Amniotic stem cell (primary cell): Measurements from ENCODE around the gene ZDHHC7.
A peak's percentile ranks its signal among the peaks of the same experiment; 100 is the strongest.
"Not testable (repeated sequence)": the region's sequence is repeated elsewhere in the genome, so short reads cannot be mapped to it uniquely, and the experiment has no call there.

ENCODE experiments used
- DNase-seq: peaks from one replicate; lab custom pipeline; 2025; lab: John Stamatoyannopoulos, UW

Gene ZDHHC7, protein sequence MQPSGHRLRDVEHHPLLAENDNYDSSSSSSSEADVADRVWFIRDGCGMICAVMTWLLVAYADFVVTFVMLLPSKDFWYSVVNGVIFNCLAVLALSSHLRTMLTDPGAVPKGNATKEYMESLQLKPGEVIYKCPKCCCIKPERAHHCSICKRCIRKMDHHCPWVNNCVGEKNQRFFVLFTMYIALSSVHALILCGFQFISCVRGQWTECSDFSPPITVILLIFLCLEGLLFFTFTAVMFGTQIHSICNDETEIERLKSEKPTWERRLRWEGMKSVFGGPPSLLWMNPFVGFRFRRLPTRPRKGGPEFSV

GRCh38 chr16:85010931-85011845, at the start of gene ZDHHC7:
ZDHHC7 (minus strand) TSS chr16:85011535; CDS start chr16:84990618, 20,917 bp downstream.
- peak; percentile 77 for DNase-seq

- DNase-seq: no peak
Observed at GRCh38 chr16:85058909-85059308, 47.6 kb upstream of the ZDHHC7 start.

- DNase-seq: no peak
Observed at GRCh38 chr16:85057948-85058347, 46.6 kb upstream of the ZDHHC7 start.

DNA sequence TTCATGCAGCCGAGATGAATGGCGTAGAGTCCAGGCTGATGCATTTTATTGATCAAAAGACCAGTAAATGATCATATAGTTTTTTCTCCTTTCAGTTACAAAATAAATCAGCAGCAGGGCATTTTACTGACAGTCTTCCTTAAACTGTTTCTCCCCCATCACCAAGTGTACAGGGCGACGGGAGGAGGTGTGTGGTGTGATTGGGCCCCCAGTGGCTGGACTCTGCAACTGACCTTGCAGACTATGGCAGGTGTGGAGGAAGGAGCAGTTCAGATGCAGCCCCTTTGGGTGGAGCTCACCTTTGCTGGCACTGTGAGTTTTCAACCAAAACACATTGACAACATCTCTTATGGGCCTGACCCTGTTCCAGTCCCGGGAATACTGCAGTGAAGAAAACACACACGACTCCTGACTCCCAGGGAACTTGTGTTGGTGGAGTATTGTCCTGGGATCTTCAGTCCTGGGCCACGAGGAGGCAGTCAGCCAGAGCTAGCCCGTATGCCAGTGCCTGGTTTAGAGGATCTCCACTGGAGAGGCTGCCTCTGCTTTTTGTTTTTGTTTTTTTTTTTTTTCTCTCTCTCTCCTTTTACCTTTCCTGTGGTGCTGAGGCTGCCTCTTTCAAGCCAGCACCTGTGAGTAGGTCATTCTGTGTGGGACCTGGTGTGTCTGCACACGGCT, 46.0 kb upstream of the ZDHHC7 start:
- DNase-seq: no peak

DNA sequence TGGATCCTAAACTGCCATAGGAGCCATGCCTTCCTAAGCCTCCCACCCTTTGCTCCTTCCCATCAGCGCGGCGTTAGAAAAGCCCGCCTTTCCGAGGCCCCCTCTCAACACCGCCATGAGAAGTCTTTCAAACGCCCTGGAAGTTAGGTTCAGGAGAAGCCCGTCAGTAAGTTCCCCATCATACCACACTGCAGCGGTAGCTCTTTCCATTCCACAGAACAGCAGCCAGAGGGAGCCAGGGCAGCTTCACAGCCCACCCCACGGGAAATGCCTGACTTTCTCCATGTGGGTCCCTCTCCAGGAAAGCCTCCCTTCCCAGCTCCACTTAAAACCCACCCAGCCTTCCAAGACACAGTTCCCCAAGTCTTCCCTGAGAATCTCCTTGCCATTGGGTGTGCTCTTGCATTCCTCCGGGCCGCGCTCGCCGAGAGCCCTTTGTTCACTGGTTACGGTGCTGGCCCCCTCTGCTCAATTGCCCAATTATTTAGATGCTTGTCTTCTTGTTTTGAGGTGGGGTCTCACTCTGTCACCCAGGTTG, 44.9 kb upstream of the ZDHHC7 start:
- DNase-seq: no peak

DNA sequence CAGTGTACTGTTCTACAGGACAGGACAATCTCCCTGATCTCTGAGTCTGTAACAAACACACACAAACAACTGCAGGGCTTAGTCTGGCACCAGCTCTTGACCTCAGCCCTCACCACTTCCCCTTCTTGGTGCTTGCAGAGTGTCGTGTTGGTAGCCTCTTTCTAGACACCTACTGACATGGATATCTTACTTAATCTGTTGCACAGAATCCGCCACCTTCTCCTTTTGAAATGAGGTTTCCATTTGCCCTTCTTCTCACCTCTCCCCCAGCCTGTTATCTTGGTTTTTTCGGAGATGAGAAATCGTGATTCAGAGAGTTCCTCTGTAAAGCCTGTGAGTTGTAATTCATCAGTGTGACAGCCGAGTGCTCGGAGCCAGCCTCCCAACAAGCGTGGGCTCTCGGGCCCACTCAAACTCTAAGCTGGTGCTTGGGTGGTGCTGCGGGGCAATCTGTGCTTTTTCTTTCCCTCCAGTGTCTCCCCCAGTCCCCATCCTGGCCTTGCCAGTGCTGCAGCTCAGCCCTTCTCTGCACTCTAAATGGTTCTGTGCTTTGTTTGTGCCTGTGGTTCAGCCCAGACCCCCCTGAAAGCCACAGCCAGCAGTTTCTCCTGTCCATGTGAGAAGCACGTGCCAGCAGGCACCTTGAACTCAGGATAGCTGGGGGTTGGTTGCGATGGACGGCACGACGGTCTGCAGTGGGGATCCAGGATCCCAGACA, 44.3 kb upstream of the ZDHHC7 start:
- DNase-seq: no peak

DNA sequence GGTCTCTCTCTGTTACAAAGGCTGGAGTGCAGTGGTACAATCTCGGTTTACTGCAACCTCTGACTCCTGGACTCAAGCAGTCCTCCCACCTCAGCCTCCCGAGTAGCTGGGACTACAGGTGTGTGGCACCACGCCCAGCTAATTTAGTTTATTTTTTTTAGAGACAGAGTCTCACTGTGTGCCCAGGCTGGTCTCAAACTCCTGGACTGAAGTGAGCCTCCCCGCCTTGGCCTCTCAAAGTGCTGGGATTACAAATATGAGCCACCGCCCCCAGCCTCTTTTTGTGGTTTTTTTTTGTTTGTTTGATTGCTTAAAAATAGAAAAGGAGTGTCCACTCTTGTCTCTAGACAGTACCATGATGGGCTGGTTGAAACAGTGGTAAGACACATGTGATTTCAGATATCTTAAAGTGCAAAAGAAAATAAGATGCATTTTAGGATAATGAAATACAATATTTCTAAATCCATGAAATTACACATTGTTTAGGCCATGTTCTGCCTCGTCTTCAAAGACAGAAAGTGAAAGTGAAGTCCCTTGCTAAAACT, 43.7 kb upstream of the ZDHHC7 start:
- DNase-seq: no peak

DNA sequence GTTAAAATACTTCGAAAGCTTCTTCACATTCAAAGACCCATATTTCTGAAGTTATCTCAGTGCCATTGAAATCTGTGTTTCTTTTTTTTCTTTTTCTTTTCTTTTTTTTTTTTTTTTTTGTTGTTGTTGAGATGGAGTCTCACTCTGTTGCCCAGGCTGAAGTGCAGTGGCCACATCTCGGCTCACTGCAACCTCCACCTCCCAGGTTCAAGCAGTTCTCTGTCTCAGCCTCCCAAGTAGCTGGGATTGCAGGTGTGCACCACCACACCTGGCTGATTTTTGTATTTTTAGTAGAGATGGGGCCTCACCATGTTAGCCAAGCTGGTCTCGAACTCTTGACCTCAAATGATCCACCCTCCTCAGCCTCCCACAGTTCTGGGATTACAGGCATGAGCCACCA, 43.0 kb upstream of the ZDHHC7 start:
- DNase-seq: not testable (repeated sequence)

- no peak for DNase-seq
Observed at GRCh38 chr16:85052536-85052935, 41.2 kb upstream of the ZDHHC7 start.

DNA sequence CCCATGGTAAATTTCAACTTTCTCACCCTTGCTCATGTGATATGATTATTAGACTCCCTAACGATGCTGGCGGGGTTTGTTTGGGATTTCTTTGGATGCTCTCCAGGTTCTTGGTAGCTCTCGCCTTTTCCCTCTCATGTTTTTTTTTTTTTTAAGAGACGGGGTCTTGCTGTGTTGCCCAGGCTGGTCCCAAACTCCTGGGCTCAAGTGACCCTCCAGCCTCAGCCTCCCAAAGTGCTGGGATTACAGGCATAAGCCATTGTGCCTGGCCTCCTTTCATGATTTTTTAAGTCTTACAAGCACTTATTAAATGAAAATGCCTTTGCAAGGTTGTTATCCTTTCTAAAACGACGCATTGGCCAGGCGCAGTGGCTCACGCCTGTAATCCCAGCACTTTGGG, 40.3 kb upstream of the ZDHHC7 start:
- no peak for DNase-seq

GRCh38 chr16:85051067-85051581, 39.8 kb upstream of the ZDHHC7 start:
- no peak for DNase-seq

DNA sequence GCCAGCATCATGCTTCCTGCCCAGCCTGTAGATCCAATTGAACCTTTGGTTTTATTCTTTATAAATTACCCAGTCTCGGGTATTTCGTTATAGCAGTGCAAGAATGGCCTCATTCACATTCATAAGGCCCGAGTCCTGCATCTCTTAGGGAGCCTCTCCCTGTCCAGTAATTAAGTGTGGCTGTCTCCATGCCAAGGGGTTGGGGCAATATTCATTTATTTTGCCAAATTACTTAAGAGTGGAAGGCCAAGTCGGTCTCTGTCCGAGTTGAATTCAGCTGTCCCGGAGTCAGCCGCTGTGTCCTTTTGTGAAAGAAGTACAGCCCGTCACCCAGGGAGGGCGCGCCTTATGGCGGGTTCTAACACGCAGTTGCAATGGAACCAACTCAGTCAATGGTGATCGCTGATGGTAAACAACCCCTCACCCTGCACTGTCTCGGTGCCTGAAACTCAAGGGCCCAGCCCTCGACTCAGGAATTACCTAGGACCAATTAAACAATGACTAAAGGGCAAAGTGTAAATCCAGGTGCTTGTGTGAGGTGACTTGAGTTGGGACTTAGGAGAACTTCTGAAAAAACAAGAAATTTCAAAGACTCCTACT, 38.5 kb upstream of the ZDHHC7 start:
- DNase-seq: no peak

GRCh38 chr16:85048921-85049562, 37.7 kb upstream of the ZDHHC7 start:
- DNase-seq: no peak

DNA sequence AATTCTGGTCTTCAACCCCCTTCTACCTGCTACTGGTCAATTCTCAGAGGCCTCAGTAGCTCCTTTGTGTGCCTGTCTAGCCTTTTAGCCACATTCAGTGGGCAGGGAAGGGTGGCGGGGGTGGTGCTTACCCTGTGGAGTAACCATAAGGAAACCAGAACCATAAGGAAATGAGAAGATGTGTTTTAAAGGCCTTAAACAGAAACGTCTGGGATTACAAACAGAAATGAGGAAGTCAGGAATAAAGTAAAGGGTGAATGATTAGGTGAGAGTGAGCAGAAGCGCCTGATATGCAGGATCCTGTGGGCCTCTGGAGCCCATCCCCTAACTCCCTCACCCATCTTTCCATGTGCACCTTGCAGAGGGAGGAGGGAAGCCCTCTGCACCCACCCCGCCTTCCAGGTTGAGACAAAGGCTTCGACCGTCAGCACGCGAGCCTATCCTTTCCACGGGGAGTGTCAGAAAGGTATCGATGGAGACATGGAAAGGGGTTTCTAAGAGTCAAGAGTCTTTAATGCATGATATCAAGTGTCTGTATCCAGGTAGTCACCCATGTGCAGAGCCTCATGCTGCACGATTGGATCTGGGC, 36.6 kb upstream of the ZDHHC7 start:
- DNase-seq: no peak

DNA sequence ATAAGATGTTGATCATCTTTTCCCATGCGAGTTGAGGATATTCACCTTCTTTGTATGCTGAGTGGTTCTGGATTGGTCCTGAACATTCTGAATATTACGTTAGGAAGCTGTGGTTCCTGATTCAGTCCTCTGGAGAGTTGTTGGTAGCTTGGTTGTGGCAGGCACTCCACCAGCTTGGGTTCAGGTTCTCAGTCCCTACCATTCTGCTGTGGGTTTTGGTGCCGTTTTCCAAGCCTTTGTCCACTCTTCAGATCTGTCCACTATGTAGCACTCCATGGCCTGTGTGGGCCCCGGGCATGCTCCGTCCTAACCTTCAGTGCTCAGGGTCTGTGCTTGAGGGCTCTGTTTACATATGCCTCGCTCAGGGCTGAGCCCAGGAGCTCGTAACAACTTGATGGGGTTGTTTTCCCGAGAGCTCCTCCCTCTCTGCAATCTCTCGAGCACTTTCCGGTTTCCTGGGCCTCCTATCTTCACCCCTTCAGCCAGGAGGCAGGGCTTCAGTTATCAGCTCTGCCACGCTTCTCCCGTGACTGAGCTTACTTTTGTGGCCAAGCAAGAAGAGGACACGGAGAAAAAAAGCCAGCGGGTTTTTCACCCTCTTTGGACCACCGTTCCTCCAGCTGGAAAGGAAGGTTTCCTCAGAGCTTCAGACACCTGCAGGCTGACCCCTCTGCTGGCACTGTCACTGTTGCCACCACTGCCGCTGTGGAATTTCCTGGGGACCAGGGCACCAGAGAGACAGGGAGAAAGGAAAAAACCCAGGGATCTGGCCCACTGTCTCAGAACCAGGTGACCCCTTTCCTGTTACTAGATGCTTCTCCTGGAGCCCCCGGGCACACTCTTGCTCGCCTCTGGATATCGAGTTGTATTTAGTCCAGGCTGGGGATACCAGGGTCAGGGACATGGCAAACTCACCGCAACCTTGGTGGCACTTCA, 35.9 kb upstream of the ZDHHC7 start:
- DNase-seq: no peak

DNA sequence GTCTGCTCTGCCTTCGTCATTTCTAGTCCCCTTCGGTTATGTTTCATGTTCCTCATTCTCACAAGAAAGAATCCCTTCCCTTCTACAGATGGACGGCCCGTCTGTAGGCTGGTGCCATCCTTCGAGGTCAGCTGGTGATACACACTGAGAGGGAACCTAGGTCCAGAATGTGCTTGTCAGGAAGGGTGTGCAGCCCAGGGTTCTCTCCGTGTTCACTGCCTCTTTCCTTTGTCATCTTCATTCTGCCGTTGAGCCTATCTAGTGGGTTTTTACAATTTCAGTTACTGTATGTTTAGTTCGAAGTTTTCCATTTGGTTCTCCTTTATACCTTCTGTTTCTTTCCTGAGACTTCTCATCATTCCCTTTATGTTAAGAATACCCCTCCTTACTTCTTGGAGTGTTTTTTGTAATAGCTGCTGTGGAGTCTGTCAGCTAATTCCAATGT, 35.2 kb upstream of the ZDHHC7 start:
- no peak for DNase-seq

DNA sequence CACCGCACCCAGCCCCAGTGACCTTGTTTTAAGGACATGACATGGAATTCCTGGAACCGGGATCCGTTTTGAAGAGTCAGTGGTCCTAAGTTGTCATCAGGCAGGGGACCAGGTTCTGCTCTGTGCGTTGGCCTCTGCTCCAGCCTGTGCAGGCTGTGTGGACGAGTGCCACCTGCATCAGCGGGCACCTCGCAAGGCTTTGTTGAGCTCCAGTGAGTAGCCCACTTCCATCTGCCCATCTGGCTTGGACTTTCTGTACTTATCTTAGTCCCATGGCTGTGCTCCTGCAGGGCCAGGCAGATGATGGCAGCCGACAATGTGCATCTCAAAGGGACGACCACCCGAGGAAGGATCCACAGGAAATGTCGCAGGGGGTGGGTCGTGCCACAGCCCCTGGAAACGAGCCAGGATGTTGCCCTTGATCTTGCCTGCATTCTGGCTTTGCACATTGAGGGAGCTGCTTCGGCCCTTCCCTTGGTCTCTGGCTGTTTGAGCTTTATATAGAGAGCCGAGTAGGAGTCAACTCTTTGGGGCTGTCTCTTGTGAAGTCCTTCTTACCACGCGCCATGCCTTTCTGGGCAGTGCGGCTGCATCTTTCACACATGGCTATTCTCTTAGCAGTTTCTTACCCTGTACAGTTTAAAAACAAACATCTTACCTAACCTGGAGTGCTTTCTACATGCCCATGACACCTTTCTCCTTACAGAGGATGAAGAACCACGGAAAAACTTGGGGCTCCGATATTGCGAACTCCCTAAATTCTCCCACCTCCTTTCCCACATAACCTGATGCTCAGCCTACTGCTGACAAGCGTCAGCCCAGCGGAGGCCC, 34.5 kb upstream of the ZDHHC7 start:
- DNase-seq: no peak

GRCh38 chr16:85045077-85045476, 33.7 kb upstream of the ZDHHC7 start:
- DNase-seq: no peak
